Keratinocyte (primary cell): ENCODE results near the gene SAFB2. TPM values are rescaled to one million over a fixed set of nuclear protein-coding genes. Genes with fewer than 3 reads are reported as not detected.

Source experiments
- DNase-seq: peaks from one replicate; pipeline ENCODE4 v3.0.0-alpha.2; 2011; ENCODE audit warnings: low read depth, missing footprints, low spot score
- FAIRE-seq: peaks from 2 replicates; lab custom pipeline; 2011; peaks lifted over from hg19 to GRCh38; lab: Jason Lieb, UNC
- H2AFZ ChIP-seq: 2 replicates; pipeline ENCODE4 v1.6.0; 2012; ENCODE audit warnings: low read length, control low read depth, inconsistent platforms; ENCODE audit not compliant: control insufficient read depth
- H3K27ac ChIP-seq: 2 replicates; pipeline ENCODE4 v1.5.1; 2011; ENCODE audit warnings: low read length; ENCODE audit not compliant: control insufficient read depth, insufficient read depth
- H3K27me3 ChIP-seq: 3 replicates; pipeline ENCODE4 v1.6.0; 2011; ENCODE audit warnings: low read length; ENCODE audit not compliant: control insufficient read depth, insufficient read depth; ENCODE audit errors: extremely low read depth
- H3K36me3 ChIP-seq, 2 experiments: 2 replicates in 1 of 2; 3 replicates in 1 of 2; pipeline ENCODE4 v1.5.1; 2011; ENCODE audit warnings: low read length in 2 of 2, mild to moderate bottlenecking in 1 of 2; ENCODE audit not compliant: control insufficient read depth in 2 of 2, insufficient read depth in 2 of 2; ENCODE audit errors: extremely low read depth in 1 of 2
- H3K4me1 ChIP-seq: 3 replicates; pipeline ENCODE4 v1.5.1; 2011; ENCODE audit warnings: low read length; ENCODE audit not compliant: control insufficient read depth, insufficient read depth; ENCODE audit errors: extremely low read depth
- H3K4me2 ChIP-seq: 3 replicates; pipeline ENCODE4 v1.6.0; 2011; ENCODE audit warnings: low read depth, low read length; ENCODE audit not compliant: control insufficient read depth, insufficient read depth; ENCODE audit errors: extremely low read depth
- H3K4me3 ChIP-seq, 3 experiments: fragments of 200-600 bp in 1 of 3; sonication (generic) in 1 of 3; 2 replicates in 2 of 3; 3 replicates in 1 of 3; pipeline ENCODE4 v1.5.1; 2011 to 2016; ENCODE audit warnings: low read length in 3 of 3, mild to moderate bottlenecking in 3 of 3, control low read depth in 2 of 3, inconsistent platforms in 1 of 3, low read depth in 1 of 3, mixed read lengths in 1 of 3, mixed run types in 1 of 3, moderate library complexity in 1 of 3; ENCODE audit not compliant: control insufficient read depth in 2 of 3, insufficient read depth in 2 of 3; ENCODE audit errors: extremely low read depth in 1 of 3
- H3K79me2 ChIP-seq: 2 replicates; pipeline ENCODE4 v1.6.0; 2012; ENCODE audit warnings: low read length; ENCODE audit not compliant: control insufficient read depth, insufficient read depth
- H3K9ac ChIP-seq: 3 replicates; pipeline ENCODE4 v1.6.0; 2011; ENCODE audit warnings: low read length; ENCODE audit not compliant: control insufficient read depth, insufficient read depth; ENCODE audit errors: extremely low read depth
- H3K9me1 ChIP-seq: 3 replicates; pipeline ENCODE4 v1.6.0; 2011; ENCODE audit warnings: low read length; ENCODE audit not compliant: control insufficient read depth, insufficient read depth; ENCODE audit errors: extremely low read depth
- H3K9me3 ChIP-seq: 2 replicates; pipeline ENCODE4 v1.5.1; 2012; ENCODE audit warnings: low read depth, low read length; ENCODE audit not compliant: control insufficient read depth
- H4K20me1 ChIP-seq: 3 replicates; pipeline ENCODE4 v1.6.0; 2011; ENCODE audit warnings: low read length; ENCODE audit not compliant: control insufficient read depth, insufficient read depth; ENCODE audit errors: extremely low read depth
- EZH2 ChIP-seq: IDR thresholded peaks from one replicate; pipeline ENCODE4 v1.6.1; 2012; ENCODE audit warnings: inconsistent platforms, mild to moderate bottlenecking, low read length, moderate library complexity
- dilution Hi-C: fragments of 300-500 bp; cut with MboI; formaldehyde crosslinking; loops from one replicate; pipeline ENCODE4 v1.7.0; 2020; ENCODE audit warnings: low sequenced_read_pairs; ENCODE audit not compliant: extremely low pct_ligation_motif_present
- polyA plus RNA-seq, 5 experiments: library from polyadenylated mRNA; depleted of rRNA in 3 of 5; stranded (reverse) in 3 of 5; stranded (forward) in 1 of 5; unstranded in 1 of 5; fragments of >200 nt; gene quantifications; 1 replicate in 1 of 5; 2 replicates in 3 of 5; 3 replicates in 1 of 5; pipeline versions ENCODE4 v1.2.1 to v1.2.3, GENCODE V29; 2011 to 2012; ENCODE audit warnings: missing spikeins in 2 of 5, low read depth in 1 of 5, low replicate concordance in 1 of 5
- TF ChIP-seq, protein P1 (sequence below), 3 experiments: IDR thresholded peaks in 1 of 3; conservative IDR thresholded peaks in 1 of 3; optimal IDR thresholded peaks in 1 of 3; 2 replicates in 2 of 3; 3 replicates in 1 of 3; pipeline versions ENCODE3 to v1.5.1; 2011; ENCODE audit warnings: low read length in 3 of 3, mild to moderate bottlenecking in 3 of 3, moderate library complexity in 2 of 3, control low read depth in 1 of 3, inconsistent platforms in 1 of 3; ENCODE audit not compliant: insufficient read depth in 2 of 3; ENCODE audit errors: extremely low read depth in 1 of 3

Gene SAFB2
- polyA plus RNA-seq, 1 donor (not counting 4 experiments of a cell fraction or from before 2014, with no cell fraction given): 15.3 TPM

DNA sequence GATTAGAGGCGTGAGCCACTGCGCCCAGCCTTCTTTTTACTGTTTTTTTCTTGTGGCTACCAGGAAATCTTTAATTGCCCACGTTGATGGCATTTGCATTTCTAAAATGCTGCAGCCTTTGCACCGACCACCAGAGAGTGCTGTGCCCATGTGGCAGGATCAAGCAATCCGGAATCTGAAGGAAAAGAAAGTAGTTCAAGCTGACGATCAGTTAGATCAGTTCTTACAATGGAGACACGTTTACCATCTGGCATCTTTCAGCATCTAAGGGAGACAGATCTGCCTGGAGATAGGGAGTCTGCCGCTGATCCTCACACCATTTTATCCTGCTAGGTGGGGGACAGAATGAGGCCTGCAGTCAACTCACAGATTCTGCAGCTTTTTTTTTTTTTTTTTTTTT, 74.7 kb downstream of the SAFB2 start:
- Histone ChIP-seq H3K4me3 (peak overlapping the region in 1 of 3 experiments; percentile 31), H3K4me1 (no peaks in the 10 kb centered on the region), H2AFZ (peak overlapping the region; percentile 39), H3K4me2 (peak overlapping the region; percentile 55), H3K79me2 (no peaks in the 10 kb centered on the region), H3K27ac (no peak overlapping the region), H3K9ac (peak overlapping the region; percentile 31), H3K9me1 (no peaks in the 10 kb centered on the region), H4K20me1 (no peaks in the 10 kb centered on the region), H3K27me3 (no peaks in the 10 kb centered on the region), H3K9me3 (no peaks in the 10 kb centered on the region), H3K36me3 (no peaks in the 10 kb centered on the region)
- FAIRE-seq: peak; percentile 87
- dilution Hi-C loops: no loop called here
- no peak for DNase-seq
- TF ChIP-seq EZH2: no peak
- TF ChIP-seq, protein P1, sequence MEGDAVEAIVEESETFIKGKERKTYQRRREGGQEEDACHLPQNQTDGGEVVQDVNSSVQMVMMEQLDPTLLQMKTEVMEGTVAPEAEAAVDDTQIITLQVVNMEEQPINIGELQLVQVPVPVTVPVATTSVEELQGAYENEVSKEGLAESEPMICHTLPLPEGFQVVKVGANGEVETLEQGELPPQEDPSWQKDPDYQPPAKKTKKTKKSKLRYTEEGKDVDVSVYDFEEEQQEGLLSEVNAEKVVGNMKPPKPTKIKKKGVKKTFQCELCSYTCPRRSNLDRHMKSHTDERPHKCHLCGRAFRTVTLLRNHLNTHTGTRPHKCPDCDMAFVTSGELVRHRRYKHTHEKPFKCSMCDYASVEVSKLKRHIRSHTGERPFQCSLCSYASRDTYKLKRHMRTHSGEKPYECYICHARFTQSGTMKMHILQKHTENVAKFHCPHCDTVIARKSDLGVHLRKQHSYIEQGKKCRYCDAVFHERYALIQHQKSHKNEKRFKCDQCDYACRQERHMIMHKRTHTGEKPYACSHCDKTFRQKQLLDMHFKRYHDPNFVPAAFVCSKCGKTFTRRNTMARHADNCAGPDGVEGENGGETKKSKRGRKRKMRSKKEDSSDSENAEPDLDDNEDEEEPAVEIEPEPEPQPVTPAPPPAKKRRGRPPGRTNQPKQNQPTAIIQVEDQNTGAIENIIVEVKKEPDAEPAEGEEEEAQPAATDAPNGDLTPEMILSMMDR (optimal IDR thresholded peaks at IDR 0.05 in 1 of 3, IDR thresholded peaks at IDR 0.05 in 1 of 3, conservative IDR thresholded peaks at IDR 0.05 in 1 of 3; ENCODE audit: extremely low read depth in 1 of 3, insufficient read depth in 2 of 3, low read length in 3 of 3): peak; percentile 74 to 89 (median 88)

DNA sequence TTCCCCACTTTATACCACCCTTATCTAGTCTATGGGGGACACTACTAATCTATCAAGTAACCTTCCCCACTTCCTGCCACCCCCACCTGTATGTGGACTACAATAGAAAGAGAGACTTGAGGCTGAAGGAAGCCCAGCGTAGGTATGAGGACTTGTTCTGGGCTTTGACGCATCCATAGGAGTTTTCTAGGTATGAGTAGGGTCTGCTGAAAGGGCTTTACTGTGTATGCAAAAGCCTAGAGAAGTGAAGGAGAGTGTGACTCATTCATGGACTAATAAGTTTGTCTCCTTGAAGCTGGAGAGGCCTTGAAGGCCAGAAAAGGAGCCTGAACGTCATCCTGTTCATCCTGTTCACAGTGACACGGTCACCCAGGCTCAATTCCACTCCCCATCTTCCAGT, 76.6 kb downstream of the SAFB2 start:
- Histone ChIP-seq H4K20me1 (no peaks in the 10 kb centered on the region), H3K4me3 (no peak overlapping the region), H3K4me1 (no peaks in the 10 kb centered on the region), H3K9me1 (no peaks in the 10 kb centered on the region), H3K4me2 (no peak overlapping the region), H3K36me3 (no peaks in the 10 kb centered on the region), H3K27me3 (no peaks in the 10 kb centered on the region), H3K27ac (no peak overlapping the region), H2AFZ (no peak overlapping the region), H3K9me3 (no peaks in the 10 kb centered on the region), H3K9ac (no peak overlapping the region), H3K79me2 (no peaks in the 10 kb centered on the region)
- FAIRE-seq (no peak), DNase-seq (no peak)
- dilution Hi-C loops: no loop called here
- TF ChIP-seq EZH2: no peak
- TF ChIP-seq, protein P1 (optimal IDR thresholded peaks at IDR 0.05 in 1 of 3, IDR thresholded peaks at IDR 0.05 in 1 of 3, conservative IDR thresholded peaks at IDR 0.05 in 1 of 3; ENCODE audit: extremely low read depth in 1 of 3, insufficient read depth in 2 of 3, low read length in 3 of 3): no peak
